Measurements from ENCODE around the gene FBXO3. TPM values are rescaled to one million over a fixed set of nuclear protein-coding genes. Genes with fewer than 3 reads are reported as not detected.

FBXO3 gene
- total and polyA plus RNA-seq, 4 donors = 13.6 to 46.4 (median 23.4) TPM

GRCh38 chr11:33713151-33713855, 61.0 kb downstream of the FBXO3 start:
- Histone ChIP-seq H3K27ac (ENCODE audit: low read depth in 1 of 2, low read length in 1 of 2) (peak overlapping the region in 1 of 2 donors; percentile 64), H3K9ac (ENCODE audit: insufficient read depth in 1 of 2, low read length in 2 of 2) (no peak overlapping the region), H3K27me3 (ENCODE audit: control insufficient read depth in 3 of 3, insufficient read depth in 3 of 3, low read length in 2 of 3) (no peaks in the 10 kb centered on the region), H3K4me1 (ENCODE audit: control insufficient read depth in 5 of 5, insufficient read depth in 5 of 5, low read length in 5 of 5) (peaks cover 0 to 31% (median 0%) of the 10 kb centered on the region in 5 donors), H3K4me3 (no peak overlapping the region), H3K36me3 (ENCODE audit: control insufficient read depth in 4 of 4, insufficient read depth in 4 of 4, low read length in 4 of 4) (peaks cover 17 to 56% (median 35%) of the 10 kb centered on the region in 4 donors), H3K9me3 (ENCODE audit: control insufficient read depth in 4 of 4, insufficient read depth in 3 of 4, low read length in 3 of 4) (no peaks in the 10 kb centered on the region)
- whole genome bisulfite sequencing, 2 donors = 61 to 70% methylated on average over 5 of the region's 5 CpGs
- ATAC-seq (ENCODE audit: insufficient read depth, low FRiP score) (peak; percentile 35), DNase-seq (no peak)
- TF ChIP-seq CTCF (IDR thresholded peaks at IDR 0.05; ENCODE audit: control extremely low read depth, extremely low read depth) = no peak

- peaks cover 17 to 54% (median 37%) of the 10 kb centered on the region in 4 donors for H3K36me3 ChIP-seq (ENCODE audit: control insufficient read depth in 4 of 4, insufficient read depth in 4 of 4, low read length in 4 of 4)
- no peak overlapping the region for H3K4me3 ChIP-seq
- H3K9me3 ChIP-seq (ENCODE audit: control insufficient read depth in 4 of 4, insufficient read depth in 3 of 4, low read length in 3 of 4) = no peaks in the 10 kb centered on the region
- TF ChIP-seq CTCF (IDR thresholded peaks at IDR 0.05; ENCODE audit: control extremely low read depth, extremely low read depth) = no peak
- H3K9ac ChIP-seq (ENCODE audit: insufficient read depth in 1 of 2, low read length in 2 of 2) = no peak overlapping the region
- H3K27me3 ChIP-seq (ENCODE audit: control insufficient read depth in 3 of 3, insufficient read depth in 3 of 3, low read length in 2 of 3) = no peaks in the 10 kb centered on the region
- ATAC-seq (ENCODE audit: insufficient read depth, low FRiP score) (no peak), DNase-seq (no peak)
- WGBS, 2 donors = 75 to 87% methylated on average over 3 of the region's 3 CpGs
- no peak overlapping the region for H3K27ac ChIP-seq (ENCODE audit: low read depth in 1 of 2, low read length in 1 of 2)
- peaks cover 0 to 36% (median 0%) of the 10 kb centered on the region in 5 donors for H3K4me1 ChIP-seq (ENCODE audit: control insufficient read depth in 5 of 5, insufficient read depth in 5 of 5, low read length in 5 of 5)
Measured at GRCh38 chr11:33712436-33712835, 61.9 kb downstream of the FBXO3 start.

- no peak overlapping the region for H3K9ac ChIP-seq (ENCODE audit: insufficient read depth in 1 of 2, low read length in 2 of 2)
- WGBS, 2 donors = 55 to 68% methylated on average over 3 of the region's 3 CpGs
- DNase-seq = no peak
- ATAC-seq (ENCODE audit: insufficient read depth, low FRiP score) = no peak
- H3K36me3 ChIP-seq (ENCODE audit: control insufficient read depth in 4 of 4, insufficient read depth in 4 of 4, low read length in 4 of 4) = peaks cover 15 to 45% (median 33%) of the 10 kb centered on the region in 4 donors
- H3K4me1 ChIP-seq (ENCODE audit: control insufficient read depth in 5 of 5, insufficient read depth in 5 of 5, low read length in 5 of 5) = peaks cover 0 to 48% (median 0%) of the 10 kb centered on the region in 5 donors
- H3K27ac ChIP-seq (ENCODE audit: low read depth in 1 of 2, low read length in 1 of 2) = no peak overlapping the region
- no peaks in the 10 kb centered on the region for H3K9me3 ChIP-seq (ENCODE audit: control insufficient read depth in 4 of 4, insufficient read depth in 3 of 4, low read length in 3 of 4)
- TF ChIP-seq CTCF (IDR thresholded peaks at IDR 0.05; ENCODE audit: control extremely low read depth, extremely low read depth) = no peak
- no peak overlapping the region for H3K4me3 ChIP-seq
- H3K27me3 ChIP-seq (ENCODE audit: control insufficient read depth in 3 of 3, insufficient read depth in 3 of 3, low read length in 2 of 3) = no peaks in the 10 kb centered on the region
Measured at GRCh38 chr11:33709466-33709865, 64.9 kb downstream of the FBXO3 start.

Data from lung (tissue), 12 donors.